HepG2 (cell line): ENCODE data around the gene MBIP. TPM values are rescaled to one million over a fixed set of nuclear protein-coding genes. Genes with fewer than 3 reads are reported as not detected.

Source experiments
- ATAC-seq: fragments of 200-7000 bp; cut with Tn5 transposase; 3 replicates; pipeline ENCODE4 v1.9.1; 2020; ENCODE audit warnings: mild to moderate bottlenecking, moderate library complexity
- BruUV-seq: library from RNA; stranded (reverse); fragments of 400-500 nt; replicated peaks from 2 replicates; lab custom pipeline; 2021; lab: Mats Ljungman, UMichigan
- CTCF ChIA-PET: fragments of 300-600 bp; formaldehyde crosslinking; extraction: SDS; loops from one replicate; lab custom pipeline; 2021; ENCODE audit warnings: low total read pairs, inconsistent platforms, low intra/inter-chr PET ratio; lab: Yijun Ruan, JAX
- POLR2A ChIA-PET: fragments of 350-600 bp; sonication (Branson Sonifier 250); formaldehyde crosslinking; loops from one replicate; lab custom pipeline; 2020; ENCODE audit warnings: antibody characterized with exemption, inconsistent platforms; lab: Yijun Ruan, JAX
- DNase-seq: peaks from one replicate; pipeline ENCODE4 v3.0.0-alpha.2; 2015; ENCODE audit warnings: low spot score
- FAIRE-seq: peaks from 3 replicates; lab custom pipeline; 2011; peaks lifted over from hg19 to GRCh38; lab: Jason Lieb, UNC
- H2AFZ ChIP-seq: one replicate; pipeline ENCODE4 v1.6.1; 2011; ENCODE audit warnings: low read length, inconsistent platforms
- H3K27ac ChIP-seq: fragments of 300-600 bp; 3 replicates; pipeline ENCODE4 v1.8.0; 2011; ENCODE audit warnings: mixed run types, mild to moderate bottlenecking, mixed read lengths, low read length, inconsistent platforms; ENCODE audit not compliant: insufficient read depth; ENCODE audit errors: extremely low read length
- H3K27me3 ChIP-seq, 2 experiments: fragments of 200-600 bp in 1 of 2; 2 replicates in 1 of 2; 3 replicates in 1 of 2; pipeline versions ENCODE4 v1.6.0 to v1.8.0; 2011; ENCODE audit warnings: low read length in 2 of 2, mild to moderate bottlenecking in 2 of 2, moderate library complexity in 2 of 2, inconsistent platforms in 1 of 2; ENCODE audit not compliant: insufficient read depth in 2 of 2, control insufficient read depth in 1 of 2
- H3K36me3 ChIP-seq, 2 experiments: fragments of 200-600 bp in 1 of 2; replicated peaks in 1 of 2; 2 replicates in 1 of 2; 3 replicates in 1 of 2; pipeline versions ENCODE4 v1.5.1 to v1.8.0; 2011; ENCODE audit warnings: low read length in 2 of 2, inconsistent platforms in 1 of 2; ENCODE audit not compliant: insufficient read depth in 2 of 2, control insufficient read depth in 1 of 2
- H3K4me1 ChIP-seq: 2 replicates; pipeline ENCODE4 v1.5.1; 2012; ENCODE audit warnings: low read length, inconsistent platforms; ENCODE audit not compliant: insufficient read depth
- H3K4me2 ChIP-seq: 2 replicates; pipeline ENCODE4 v1.6.0; 2011; ENCODE audit warnings: low read depth, low read length, inconsistent platforms
- H3K4me3 ChIP-seq, 3 experiments: fragments of 200-600 bp in 1 of 3; sonication (generic), shearing (Covaris generic) in 1 of 3; replicated peaks in 1 of 3; 2 replicates each; pipeline ENCODE4 v1.5.1; 2011 to 2016; ENCODE audit warnings: low read length in 3 of 3, inconsistent platforms in 2 of 3, low read depth in 2 of 3, mild to moderate bottlenecking in 2 of 3, control low read depth in 1 of 3, mixed read lengths in 1 of 3; ENCODE audit not compliant: insufficient read depth in 1 of 3
- H3K79me2 ChIP-seq: one replicate; pipeline ENCODE4 v1.6.1; 2011; ENCODE audit warnings: low read length, inconsistent platforms; ENCODE audit not compliant: insufficient read depth
- H3K9ac ChIP-seq: 2 replicates; pipeline ENCODE4 v1.6.0; 2011; ENCODE audit warnings: mild to moderate bottlenecking, low read depth, low read length, inconsistent platforms; ENCODE audit not compliant: insufficient read depth
- H3K9me3 ChIP-seq: 2 replicates; pipeline ENCODE4 v1.5.1; 2012; ENCODE audit warnings: mild to moderate bottlenecking, low read length
- H4K20me1 ChIP-seq: 2 replicates; pipeline ENCODE4 v1.6.0; 2011; ENCODE audit warnings: inconsistent platforms, mild to moderate bottlenecking, low read length, moderate library complexity; ENCODE audit not compliant: insufficient read depth
- PLRG1 ChIP-seq: fragments of 450-650 bp; conservative IDR thresholded peaks from 2 replicates; pipeline ENCODE4 v1.6.1; 2016
- ZNF20 ChIP-seq: sonication (generic); formaldehyde crosslinking; IDR thresholded peaks from 2 replicates; pipeline ENCODE4 v1.4.0; 2020; ENCODE audit warnings: mild to moderate bottlenecking, moderate library complexity, missing genetic modification reagents
- ZNF710 ChIP-seq: sonication (generic); formaldehyde crosslinking; IDR thresholded peaks from 2 replicates; pipeline ENCODE4 v1.5.0; 2020; ENCODE audit warnings: mild to moderate bottlenecking, missing genetic modification reagents, borderline replicate concordance
- ZNF780A ChIP-seq: sonication (generic); formaldehyde crosslinking; IDR thresholded peaks from 2 replicates; pipeline ENCODE4 v1.8.0; 2022; ENCODE audit warnings: mild to moderate bottlenecking, missing genetic modification reagents, moderate library complexity
- ZSCAN9 ChIP-seq: IDR thresholded peaks from 2 replicates; pipeline ENCODE4 v1.6.1; 2016; ENCODE audit warnings: borderline replicate concordance
- WGBS: methylation state at CpG from one replicate; pipeline ENCODE4 v1.1.6; 2017; ENCODE audit warnings: low lambda C conversion rate; 5-methylcytosine and 5-hydroxymethylcytosine counted together
- in situ Hi-C: cut with HindIII; loops from 2 replicates; pipeline ENCODE4 v1.10.0; 2017; ENCODE audit warnings: low pct_unique_long_range_greater_than_20kb; ENCODE audit not compliant: extremely low pct_ligation_motif_present
- intact Hi-C: fragments of 100-400 bp; cut with micrococcal nuclease; formaldehyde crosslinking; loops from one replicate; pipeline ENCODE4 v1.10.0; 2022; ENCODE audit not compliant: unreplicated experiment
- polyA plus RNA-seq, 8 experiments: library from polyadenylated mRNA; depleted of rRNA in 3 of 8; stranded (reverse) in 7 of 8; unstranded in 1 of 8; fragments of >200 nt; fragmentation: Illumina TruSeq in 4 of 8; extraction: Trizol in 4 of 8; gene quantifications; 2 replicates each; pipeline versions ENCODE4 v1.2.1 to v1.2.3, GENCODE V29; 2011 to 2016; ENCODE audit warnings: low read depth in 4 of 8, missing spikeins in 1 of 8, mixed read lengths in 1 of 8; ENCODE audit not compliant: insufficient read depth in 1 of 8
- total RNA-seq, 5 experiments: library from RNA; depleted of rRNA; stranded (reverse); fragments of >200 nt; fragmentation: Illumina TruSeq; extraction: Trizol; gene quantifications; 2 replicates each; pipeline ENCODE4 v1.2.3, GENCODE V29; 2016; ENCODE audit warnings: low read depth in 1 of 5
- TF ChIP-seq, protein P1 (sequence below): sonication (generic); formaldehyde crosslinking; IDR thresholded peaks from 2 replicates; pipeline ENCODE4 v1.4.0; 2020; ENCODE audit warnings: mild to moderate bottlenecking, missing genetic modification reagents

MBIP gene
- total and polyA plus RNA-seq, 2 of the 13 experiments (the other 11 are each of a cell fraction or from before 2014, with no cell fraction given), result 48.1 to 48.6 TPM

GRCh38 chr14:36271939-36272907 lies 48.2 kb downstream of the MBIP start:
- TF ChIP-seq ZNF20 (no peak), ZSCAN9 (no peak), PLRG1 (no peak), ZNF780A (CRISPR knock-in tag) (no peak), ZNF710 (CRISPR knock-in tag) (0 out of 2 replicates have a peak, but pooled peaks have one; percentile 29)
- TF ChIP-seq, protein P1, sequence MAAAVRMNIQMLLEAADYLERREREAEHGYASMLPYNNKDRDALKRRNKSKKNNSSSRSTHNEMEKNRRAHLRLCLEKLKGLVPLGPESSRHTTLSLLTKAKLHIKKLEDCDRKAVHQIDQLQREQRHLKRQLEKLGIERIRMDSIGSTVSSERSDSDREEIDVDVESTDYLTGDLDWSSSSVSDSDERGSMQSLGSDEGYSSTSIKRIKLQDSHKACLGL (CRISPR knock-in tag), result peak; percentile 35; the same call in 1 of the 2 replicates
- in situ Hi-C loops (no loop called here), intact Hi-C loops (no loop called here)
- H2AFZ ChIP-seq, result no peak overlapping the region
- no TSS peak for BruUV-seq
- no peak for DNase-seq
- ATAC-seq, result no peak
- no peaks in the 10 kb centered on the region for H3K36me3 ChIP-seq
- WGBS, result 25% methylated on average over 29 of the region's 29 CpGs
- no peak for FAIRE-seq
- ChIA-PET CTCF (no interaction called here), POLR2A (no interaction called here)
- H3K4me2 ChIP-seq, result no peak overlapping the region
- H3K27me3 ChIP-seq, result peaks cover 9 to 47% of the 10 kb centered on the region in 2 experiments
- no peak overlapping the region for H3K9ac ChIP-seq
- no peaks in the 10 kb centered on the region for H3K9me3 ChIP-seq
- H3K4me3 ChIP-seq, result no peak overlapping the region
- H3K27ac ChIP-seq, result no peak overlapping the region
- no peaks in the 10 kb centered on the region for H3K79me2 ChIP-seq
- no peaks in the 10 kb centered on the region for H3K4me1 ChIP-seq
- H4K20me1 ChIP-seq, result no peaks in the 10 kb centered on the region
